Ectodermal cell (in vitro differentiated cells): ENCODE measurements around the gene BTN1A1.
"Not testable (repeated sequence)": the region's sequence is repeated elsewhere in the genome, so short reads cannot be mapped to it uniquely, and the experiment has no call there.

Experiments
- H3K27ac ChIP-seq: 2 replicates; pipeline ENCODE4 v1.7.0; 2013; ENCODE audit warnings: mild to moderate bottlenecking, low read depth, low read length; ENCODE audit not compliant: insufficient read depth, poor library complexity, severe bottlenecking
- H3K27me3 ChIP-seq: 2 replicates; pipeline ENCODE4 v1.7.0; 2013; ENCODE audit warnings: mild to moderate bottlenecking, low read length; ENCODE audit not compliant: insufficient read depth, control insufficient read depth, poor library complexity, severe bottlenecking
- H3K36me3 ChIP-seq: one replicate; pipeline ENCODE4 v1.7.0; 2013; ENCODE audit warnings: low read length; ENCODE audit not compliant: control insufficient read depth, insufficient read depth
- H3K4me1 ChIP-seq: one replicate; pipeline ENCODE4 v1.7.0; 2013; ENCODE audit warnings: low read length; ENCODE audit not compliant: control insufficient read depth, insufficient read depth
- H3K4me3 ChIP-seq: 2 replicates; pipeline ENCODE4 v1.7.0; 2013; ENCODE audit warnings: low read depth, low read length, control low read depth; ENCODE audit not compliant: insufficient read depth
- H3K9me3 ChIP-seq: 2 replicates; pipeline ENCODE4 v1.7.0; 2013; ENCODE audit warnings: mild to moderate bottlenecking, low read length, moderate library complexity; ENCODE audit not compliant: control insufficient read depth
- whole genome bisulfite sequencing, 2 experiments: methylation state at CpG; one replicate each; pipeline ENCODE4 v1.1.7; 2013; ENCODE audit warnings: missing lambda C conversion rate in 2 of 2; 5-methylcytosine and 5-hydroxymethylcytosine counted together

Gene BTN1A1

DNA sequence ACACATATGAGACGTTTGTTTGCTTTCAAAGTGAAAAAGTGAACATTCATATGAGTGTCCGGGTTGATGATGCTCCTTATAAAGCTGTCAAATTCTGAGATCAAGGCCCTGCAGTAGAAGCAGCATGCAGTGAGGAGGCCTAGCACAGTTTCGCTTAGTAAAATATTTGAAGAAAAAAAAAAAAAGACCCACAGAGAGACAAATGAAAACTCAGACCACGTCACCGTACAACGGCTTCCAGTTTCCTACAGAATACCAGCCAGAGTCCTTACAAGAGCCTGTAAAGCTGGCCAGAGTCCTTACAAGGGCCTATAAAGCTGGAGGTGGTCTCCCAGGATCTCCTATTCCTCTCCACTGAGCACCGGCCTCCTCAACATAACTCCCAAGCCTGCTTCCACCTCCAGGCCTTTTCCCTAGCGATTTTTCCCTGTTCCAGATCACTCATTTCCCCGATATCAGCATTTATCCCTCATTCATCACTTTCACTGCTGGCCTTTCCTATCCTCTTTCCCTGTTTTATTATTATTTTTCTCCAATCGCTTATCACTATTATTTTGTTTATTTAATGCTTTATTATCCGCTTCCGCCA, 36.6 kb downstream of the BTN1A1 start:
- H3K27ac ChIP-seq, result peak overlapping the region; percentile 94
- H3K27me3 ChIP-seq, result no peaks in the 10 kb centered on the region
- H3K9me3 ChIP-seq, result no peaks in the 10 kb centered on the region
- peak overlapping the region; percentile 94 for H3K4me3 ChIP-seq
- 39 to 49% methylated on average over 11 to 12 of the region's 12 CpGs for WGBS, 2 experiments
- H3K36me3 ChIP-seq, result peaks cover 10% of the 10 kb centered on the region
- H3K4me1 ChIP-seq, result peaks cover 16% of the 10 kb centered on the region

GRCh38 chr6:26537160-26537845, 37.2 kb downstream of the BTN1A1 start:
- 1% methylated on average over 37 of the region's 37 CpGs for WGBS, 2 experiments
- Histone ChIP-seq H3K4me3 (peak overlapping the region; percentile 94), H3K36me3 (peaks cover 10% of the 10 kb centered on the region), H3K27ac (peak overlapping the region; percentile 94), H3K27me3 (no peaks in the 10 kb centered on the region), H3K9me3 (no peaks in the 10 kb centered on the region), H3K4me1 (peaks cover 16% of the 10 kb centered on the region)

DNA sequence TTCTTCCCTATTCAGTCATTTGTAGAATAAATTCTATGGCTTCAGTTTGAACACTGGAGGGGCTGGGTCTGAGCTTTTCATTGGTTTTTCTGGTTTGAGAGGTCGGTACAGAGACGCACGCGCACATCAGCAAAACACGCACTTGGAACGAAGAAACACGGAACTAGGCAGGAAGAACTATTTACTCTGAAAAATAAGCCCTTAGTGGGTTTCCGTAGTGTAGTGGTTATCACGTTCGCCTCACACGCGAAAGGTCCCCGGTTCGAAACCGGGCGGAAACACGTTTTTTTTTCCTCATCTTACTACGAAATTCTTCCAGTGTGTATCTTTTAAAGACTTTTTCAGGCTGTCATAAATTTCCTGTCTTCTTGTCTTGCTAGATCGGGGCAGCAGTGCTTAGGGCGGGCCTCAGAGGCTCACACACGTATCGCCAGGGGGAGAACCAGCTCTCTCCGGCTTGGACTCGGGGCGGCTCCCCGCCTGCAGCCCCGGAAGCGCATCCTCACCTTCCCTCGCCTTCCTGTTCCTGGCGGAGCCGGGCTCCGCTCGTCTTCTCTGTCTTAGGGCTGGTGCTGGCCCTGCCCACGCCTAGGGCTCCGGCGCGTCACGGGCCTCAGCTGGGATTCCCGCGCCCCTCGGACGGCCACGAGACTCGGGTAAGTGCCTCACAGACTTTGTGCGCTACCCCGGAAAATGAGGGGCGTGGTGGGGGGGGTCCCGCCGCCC, 37.9 kb downstream of the BTN1A1 start, which contains the start of gene HMGN4:
HMGN4 (plus strand) TSS at position 521 of the 726 bp plus-strand sequence. CDS start 6,841 bp downstream, outside the sequence.
- Histone ChIP-seq H3K4me3 (peak within 1 kb of the TSS; percentile 94), H3K27ac (peak within 1 kb of the TSS; percentile 94), H3K4me1 (peaks cover 16% of the 10 kb centered on the region), H3K9me3 (no peaks in the 10 kb centered on the region), H3K27me3 (no peaks in the 10 kb centered on the region), H3K36me3 (peaks cover 10% of the 10 kb centered on the region)
- 0% methylated on average over 49 of the region's 49 CpGs for WGBS, 2 experiments

GRCh38 chr6:26538572-26538902, 38.4 kb downstream of the BTN1A1 start:
- Histone ChIP-seq H3K27me3 (no peaks in the 10 kb centered on the region), H3K36me3 (peaks cover 10% of the 10 kb centered on the region), H3K27ac (peak overlapping the region; percentile 94), H3K4me1 (peaks cover 16% of the 10 kb centered on the region), H3K4me3 (peak overlapping the region; percentile 94), H3K9me3 (no peaks in the 10 kb centered on the region)
- 1% methylated on average over 15 of the region's 15 CpGs for WGBS, 2 experiments

DNA sequence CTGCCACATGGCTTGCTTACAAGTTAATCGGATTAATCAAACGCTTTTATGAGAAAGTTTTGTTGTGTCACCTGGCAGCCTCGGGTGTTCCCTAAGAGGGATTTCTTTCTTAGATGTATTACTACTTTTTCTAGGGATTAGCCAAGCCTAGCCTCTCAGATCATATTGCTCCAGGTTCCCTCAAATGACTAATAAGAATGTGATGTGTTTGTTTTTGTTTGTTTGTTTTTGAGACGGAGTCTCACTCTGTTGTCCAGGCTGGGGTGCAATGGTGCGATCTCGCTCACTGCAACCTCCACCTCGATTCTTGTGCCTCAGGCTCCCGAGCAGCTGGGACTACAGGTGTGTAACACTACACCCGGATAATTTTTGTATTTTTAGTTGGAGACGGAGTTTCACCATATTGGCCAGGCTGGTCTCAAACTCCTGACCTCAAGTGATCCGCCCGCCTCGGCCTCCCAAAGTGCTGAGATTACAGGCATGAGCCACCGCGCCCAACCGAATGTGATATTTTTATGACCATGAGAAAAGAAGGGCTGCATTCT, 39.0 kb downstream of the BTN1A1 start:
- Histone ChIP-seq H3K27me3 (no peaks in the 10 kb centered on the region), H3K4me3 (peak overlapping the region; percentile 94), H3K9me3 (no peaks in the 10 kb centered on the region), H3K36me3 (peaks cover 10% of the 10 kb centered on the region), H3K27ac (peak overlapping the region; percentile 94), H3K4me1 (peaks cover 16% of the 10 kb centered on the region)
- WGBS, 2 experiments, result 76 to 77% methylated on average over 16 of the region's 16 CpGs

- Histone ChIP-seq H3K27me3 (no peaks in the 10 kb centered on the region), H3K27ac (no peak overlapping the region), H3K9me3 (no peaks in the 10 kb centered on the region), H3K36me3 (peaks cover 18% of the 10 kb centered on the region), H3K4me3 (no peak overlapping the region), H3K4me1 (peaks cover 8% of the 10 kb centered on the region)
- 89 to 100% methylated on average over 1 of the region's 1 CpG for WGBS, 2 experiments
These were observed 41.5 kb downstream of the BTN1A1 start for GRCh38 chr6:26541579-26541978.

- Histone ChIP-seq H3K27me3 (no peaks in the 10 kb centered on the region), H3K36me3 (peaks cover 18% of the 10 kb centered on the region), H3K4me3 (no peak overlapping the region), H3K27ac (no peak overlapping the region), H3K4me1 (peaks cover 6% of the 10 kb centered on the region), H3K9me3 (no peaks in the 10 kb centered on the region)
These were observed 43.9 kb downstream of the BTN1A1 start for GRCh38 chr6:26543953-26544352.

GRCh38 chr6:26544473-26544872, 44.4 kb downstream of the BTN1A1 start:
- Histone ChIP-seq H3K27ac (no peak overlapping the region), H3K4me3 (no peak overlapping the region), H3K36me3 (peaks cover 18% of the 10 kb centered on the region), H3K4me1 (peaks cover under 1% of the 10 kb centered on the region), H3K27me3 (no peaks in the 10 kb centered on the region), H3K9me3 (no peaks in the 10 kb centered on the region)

- H3K36me3 ChIP-seq, result peaks cover 17% of the 10 kb centered on the region
- no peaks in the 10 kb centered on the region for H3K9me3 ChIP-seq
- H3K27ac ChIP-seq, result no peak overlapping the region
- 94 to 96% methylated on average over 6 of the region's 6 CpGs for WGBS, 2 experiments
- H3K27me3 ChIP-seq, result no peaks in the 10 kb centered on the region
- H3K4me3 ChIP-seq, result no peak overlapping the region
- H3K4me1 ChIP-seq, result no peaks in the 10 kb centered on the region
These were observed 45.5 kb downstream of the BTN1A1 start for GRCh38 chr6:26545627-26546026.

DNA sequence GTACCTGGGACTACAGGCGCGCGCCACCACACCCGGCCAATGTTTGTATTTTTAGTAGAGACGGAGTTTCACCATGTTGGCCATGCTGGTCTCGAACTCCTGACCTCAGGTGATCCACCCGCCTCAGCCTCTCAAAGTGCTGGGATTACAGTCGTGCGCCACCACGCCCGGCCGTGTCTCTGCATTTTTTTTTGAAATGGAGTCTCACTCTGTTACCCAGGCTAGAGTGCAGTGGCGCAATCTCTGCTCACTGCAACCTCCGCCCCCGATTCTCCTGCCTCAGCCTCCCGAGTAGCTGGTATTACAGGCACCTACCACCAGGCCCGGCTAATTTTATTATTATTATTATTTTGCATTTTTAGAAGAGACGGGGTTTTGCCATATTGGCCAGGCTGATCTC, 47.3 kb downstream of the BTN1A1 start:
- 91 to 95% methylated on average over 18 of the region's 18 CpGs for WGBS, 2 experiments
- H3K9me3 ChIP-seq, H3K4me1 ChIP-seq, H3K27ac ChIP-seq, H3K36me3 ChIP-seq, H3K4me3 ChIP-seq, H3K27me3 ChIP-seq: not testable (repeated sequence)
